HG03066 (cell line): Measurements from ENCODE around the gene OR13A1.
A peak's percentile ranks its signal among the peaks of the same experiment; 100 is the strongest.
"Not testable (repeated sequence)": the region's sequence is repeated elsewhere in the genome, so short reads cannot be mapped to it uniquely, and the experiment has no call there.

Experiments used
- ATAC-seq: cut with Tn5 transposase; IDR thresholded peaks from one replicate; pipeline ENCODE4 v1.9.1; 2021; ENCODE audit warnings: low read depth; ENCODE audit not compliant: unreplicated experiment

The OR13A1 gene

GRCh38 chr10:45282061-45282460 is 33.3 kb downstream of the OR13A1 start:
- ATAC-seq = no peak

GRCh38 chr10:45280113-45280760 is 35.2 kb downstream of the OR13A1 start:
- no peak for ATAC-seq

- no peak for ATAC-seq
Observed at GRCh38 chr10:45279682-45280081, 35.7 kb downstream of the OR13A1 start.

- ATAC-seq = no peak
Observed at GRCh38 chr10:45278860-45279498, 36.4 kb downstream of the OR13A1 start.

- not testable (repeated sequence) for ATAC-seq
Observed at GRCh38 chr10:45276146-45276545, 39.3 kb downstream of the OR13A1 start.

- no peak for ATAC-seq
Observed at GRCh38 chr10:45274364-45274763, 41.0 kb downstream of the OR13A1 start.

- not testable (repeated sequence) for ATAC-seq
Observed at GRCh38 chr10:45267777-45268176, 47.6 kb downstream of the OR13A1 start.

- ATAC-seq = no peak
Observed at GRCh38 chr10:45265996-45266395, 49.4 kb downstream of the OR13A1 start.

- ATAC-seq = no peak
Observed at GRCh38 chr10:45261946-45262345, 53.5 kb downstream of the OR13A1 start.

GRCh38 chr10:45261243-45261775 is 54.1 kb downstream of the OR13A1 start:
- ATAC-seq = no peak

GRCh38 chr10:45260635-45261034 is 54.8 kb downstream of the OR13A1 start:
- not testable (repeated sequence) for ATAC-seq

- ATAC-seq = not testable (repeated sequence)
Observed at GRCh38 chr10:45259786-45260495, 55.5 kb downstream of the OR13A1 start.

- no peak for ATAC-seq
Observed at GRCh38 chr10:45257600-45257999, 57.8 kb downstream of the OR13A1 start.

GRCh38 chr10:45256246-45256645 is 59.2 kb downstream of the OR13A1 start:
- no peak for ATAC-seq

- ATAC-seq = no peak
Observed at GRCh38 chr10:45255706-45256105, 59.7 kb downstream of the OR13A1 start.

GRCh38 chr10:45254892-45255291 is 60.5 kb downstream of the OR13A1 start:
- no peak for ATAC-seq

- ATAC-seq = peak; percentile 55
Observed at GRCh38 chr10:45253183-45253914, 62.1 kb downstream of the OR13A1 start.
